GM23338 (cell line): Measurements from ENCODE around the gene ARHGEF16. TPM values are rescaled to one million over a fixed set of nuclear protein-coding genes. Genes with fewer than 3 reads are reported as not detected.

Source experiments
- ATAC-seq: fragments of 200-7000 bp; cut with Tn5 transposase; 3 replicates; pipeline ENCODE4 v1.9.1; 2020
- DNase-seq: peaks from one replicate; pipeline ENCODE4 v3.0.0-alpha.2; 2015; ENCODE audit warnings: low spot score
- H2AFZ ChIP-seq: fragments of 200-600 bp; sonication (generic); 2 replicates; pipeline ENCODE4 v1.8.0; 2016; ENCODE audit warnings: antibody characterized with exemption, mild to moderate bottlenecking, moderate library complexity
- H3F3A ChIP-seq: fragments of 200-600 bp; sonication (generic); replicated peaks from 2 replicates; pipeline ENCODE4 v1.8.0; 2017; ENCODE audit warnings: antibody characterized with exemption, mixed run types, low read depth
- H3K27ac ChIP-seq: fragments of 200-600 bp; sonication (generic); 2 replicates; pipeline ENCODE4 v1.6.1; 2016; ENCODE audit warnings: low read depth
- H3K27me3 ChIP-seq: fragments of 200-600 bp; sonication (generic); 2 replicates; pipeline ENCODE4 v1.8.0; 2016; ENCODE audit warnings: mild to moderate bottlenecking, mixed run types, moderate library complexity; ENCODE audit not compliant: insufficient read depth
- H3K36me3 ChIP-seq: fragments of 200-600 bp; sonication (generic); 2 replicates; pipeline ENCODE4 v1.8.0; 2016; ENCODE audit warnings: mild to moderate bottlenecking; ENCODE audit not compliant: insufficient read depth
- H3K4me1 ChIP-seq: fragments of 200-600 bp; sonication (generic); 2 replicates; pipeline ENCODE4 v1.8.0; 2016; ENCODE audit warnings: mild to moderate bottlenecking, moderate library complexity; ENCODE audit not compliant: insufficient read depth
- H3K4me2 ChIP-seq: fragments of 200-600 bp; sonication (generic); 2 replicates; pipeline ENCODE4 v1.7.1; 2017; ENCODE audit warnings: mixed run types
- H3K4me3 ChIP-seq: fragments of 200-600 bp; sonication (generic); 2 replicates; pipeline ENCODE4 v1.6.1; 2016; ENCODE audit warnings: mixed run types
- H3K79me2 ChIP-seq: fragments of 200-600 bp; sonication (generic); replicated peaks from 2 replicates; pipeline ENCODE4 v1.8.0; 2017; ENCODE audit warnings: mild to moderate bottlenecking; ENCODE audit not compliant: insufficient read depth
- H3K9me2 ChIP-seq: fragments of 200-600 bp; sonication (generic); 2 replicates; pipeline ENCODE4 v1.8.0; 2017; ENCODE audit not compliant: insufficient read depth
- H4K20me1 ChIP-seq: fragments of 200-600 bp; sonication (generic); replicated peaks from 2 replicates; pipeline ENCODE4 v1.8.0; 2017; ENCODE audit warnings: mild to moderate bottlenecking; ENCODE audit not compliant: insufficient read depth
- H3K27ac Mint-ChIP-seq: 2 replicates; pipeline ENCODE4 v1.8.0; 2020; ENCODE audit warnings: inconsistent platforms, mild to moderate bottlenecking, moderate library complexity, mixed read lengths
- H3K27me3 Mint-ChIP-seq: 3 replicates; pipeline ENCODE4 v1.8.0; 2022; ENCODE audit warnings: low read depth, mild to moderate bottlenecking, moderate library complexity, mixed read lengths, inconsistent platforms; ENCODE audit not compliant: insufficient read depth, poor library complexity
- H3K36me3 Mint-ChIP-seq: 3 replicates; pipeline ENCODE4 v1.8.0; 2021; ENCODE audit warnings: low read depth, mild to moderate bottlenecking, inconsistent platforms, moderate library complexity, mixed read lengths
- H3K4me1 Mint-ChIP-seq: 3 replicates; pipeline ENCODE4 v1.8.0; 2020; ENCODE audit warnings: mild to moderate bottlenecking, inconsistent platforms, mixed read lengths
- H3K4me3 Mint-ChIP-seq: 3 replicates; pipeline ENCODE4 v1.8.0; 2021; ENCODE audit warnings: moderate library complexity, mild to moderate bottlenecking, inconsistent platforms, mixed read lengths
- H3K9me3 Mint-ChIP-seq: 3 replicates; pipeline ENCODE4 v1.8.0; 2020; ENCODE audit warnings: moderate library complexity, mild to moderate bottlenecking, inconsistent platforms, mixed read lengths
- CREB1 ChIP-seq: fragments of 250-450 bp; sonication (Bioruptor Pico); IDR thresholded peaks from 2 replicates; pipeline ENCODE4 v1.5.0; 2020; ENCODE audit warnings: low read depth, mild to moderate bottlenecking, moderate library complexity
- EZH2 ChIP-seq: fragments of 200-600 bp; sonication (generic); IDR thresholded peaks from one replicate; pipeline ENCODE4 v1.8.0; 2017; ENCODE audit warnings: antibody characterized with exemption, mild to moderate bottlenecking, low read depth; ENCODE audit not compliant: unreplicated experiment
- EZH2phosphoT487 ChIP-seq: fragments of 200-600 bp; sonication (generic); IDR thresholded peaks from one replicate; pipeline ENCODE4 v1.8.1; 2018; ENCODE audit warnings: antibody characterized with exemption; ENCODE audit not compliant: unreplicated experiment
- JUNB ChIP-seq: IDR thresholded peaks from one replicate; pipeline ENCODE4 v1.6.1; 2016; ENCODE audit warnings: antibody characterized with exemption; ENCODE audit not compliant: unreplicated experiment
- NANOG ChIP-seq: IDR thresholded peaks from 2 replicates; pipeline ENCODE4 v1.6.1; 2016; ENCODE audit warnings: antibody characterized with exemption, borderline replicate concordance
- POLR2AphosphoS5 ChIP-seq: IDR thresholded peaks from 2 replicates; pipeline ENCODE4 v1.6.1; 2016; ENCODE audit warnings: antibody characterized with exemption, low read depth
- STAT1 ChIP-seq: IDR thresholded peaks from one replicate; pipeline ENCODE4 v1.6.1; 2016; ENCODE audit warnings: antibody characterized with exemption; ENCODE audit not compliant: unreplicated experiment
- ZNF114 ChIP-seq: fragments of 250-450 bp; sonication (Bioruptor Pico); IDR thresholded peaks from 2 replicates; pipeline ENCODE4 v1.5.0; 2020; ENCODE audit warnings: mild to moderate bottlenecking, moderate library complexity
- ZNF331 ChIP-seq: fragments of 250-450 bp; sonication (Bioruptor Pico); IDR thresholded peaks from 2 replicates; pipeline ENCODE4 v1.5.0; 2020; ENCODE audit warnings: low read depth, mild to moderate bottlenecking, moderate library complexity
- polyA plus RNA-seq: library from polyadenylated mRNA; unstranded; fragments of >200 nt; fragmentation: Nextera tagmentation; extraction: Ambion mirVana; gene quantifications from 2 replicates; pipeline ENCODE4 v1.2.1, GENCODE V29; 2016
- total RNA-seq: library from RNA; depleted of rRNA; stranded (reverse); fragments of >200 nt; shearing (Covaris generic); gene quantifications from 2 replicates; pipeline ENCODE4 v1.2.3, GENCODE V29; 2014
- TF ChIP-seq, protein P1 (sequence below), 2 experiments: fragments of 200-600 bp in 1 of 2; sonication (generic) in 1 of 2; conservative IDR thresholded peaks; 2 replicates each; pipeline versions ENCODE4 v1.5.1 to v1.6.1; 2016 to 2017; ENCODE audit warnings: antibody characterized with exemption in 2 of 2, low read depth in 2 of 2, mild to moderate bottlenecking in 2 of 2, moderate library complexity in 1 of 2
- TF ChIP-seq, protein P2 (sequence below): IDR thresholded peaks from 2 replicates; pipeline ENCODE4 v1.6.1; 2016; ENCODE audit warnings: antibody characterized with exemption
- TF ChIP-seq, protein P3 (sequence below): fragments of 250-450 bp; sonication (Bioruptor Pico); IDR thresholded peaks from 2 replicates; pipeline ENCODE4 v1.5.0; 2020; ENCODE audit warnings: mild to moderate bottlenecking, moderate library complexity
- TF ChIP-seq, protein P4 (sequence below): IDR thresholded peaks from one replicate; pipeline ENCODE4 v1.6.1; 2018; ENCODE audit warnings: antibody characterized with exemption; ENCODE audit not compliant: unreplicated experiment

The ARHGEF16 gene
- total and polyA plus RNA-seq, 2 experiments from 2014 or later: 12.2 to 29.3 TPM

DNA sequence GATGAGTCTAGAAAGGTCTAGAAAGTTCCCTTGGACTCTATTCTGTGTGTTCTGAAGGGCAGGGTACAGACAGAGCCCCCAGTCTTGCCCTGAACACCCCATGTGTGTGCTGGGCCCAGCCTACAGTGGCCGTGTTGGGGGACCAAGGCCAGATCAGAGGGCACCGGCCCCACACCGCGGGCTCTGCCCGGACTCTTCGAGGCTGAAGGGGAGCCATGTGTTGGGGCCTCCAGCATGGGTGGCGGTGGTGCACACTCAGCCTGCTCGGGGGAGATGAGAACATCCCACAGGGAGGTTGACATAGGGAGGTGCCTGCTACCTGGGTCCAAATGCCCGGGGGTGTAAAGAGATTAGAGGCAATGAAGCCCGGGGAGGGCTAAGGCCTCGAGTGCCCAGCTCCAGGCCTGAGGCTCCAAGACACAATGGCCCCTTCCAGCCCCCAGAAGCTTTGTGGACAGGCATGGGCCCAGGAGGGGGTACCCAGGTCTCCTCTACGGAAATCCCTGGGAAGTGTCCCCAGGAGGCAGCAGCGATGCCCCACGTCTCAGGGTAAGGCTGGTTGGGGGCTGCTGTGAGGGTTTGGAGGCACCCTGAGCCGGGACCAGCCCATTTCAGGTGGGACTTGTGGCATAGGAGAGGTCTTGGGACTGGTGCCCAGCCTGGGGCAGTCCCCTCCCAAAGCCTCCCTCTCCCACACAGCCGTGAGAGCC lies 12.1 kb downstream of the ARHGEF16 start:
- H3K27ac Mint-ChIP-seq: no peak overlapping the region
- Histone ChIP-seq H3K4me3 (no peak overlapping the region), H3K27me3 (no peaks in the 10 kb centered on the region), H3K36me3 (no peaks in the 10 kb centered on the region), H4K20me1 (no peaks in the 10 kb centered on the region), H3K27ac (no peak overlapping the region), H3K4me1 (peaks cover 5% of the 10 kb centered on the region; the same call in 1 of the 2 replicates), H3K79me2 (no peaks in the 10 kb centered on the region), H3K4me2 (no peak overlapping the region), H3K9me2 (no peaks in the 10 kb centered on the region), H2AFZ (no peak overlapping the region), H3F3A (no peaks in the 10 kb centered on the region)
- TF ChIP-seq NANOG (no peak), ZNF331 (CRISPR knock-in tag) (no peak), CREB1 (CRISPR knock-in tag) (no peak), EZH2phosphoT487 (no peak), STAT1 (no peak), POLR2AphosphoS5 (no peak), ZNF114 (CRISPR knock-in tag) (no peak), JUNB (no peak), EZH2 (no peak)
- TF ChIP-seq, protein P1, sequence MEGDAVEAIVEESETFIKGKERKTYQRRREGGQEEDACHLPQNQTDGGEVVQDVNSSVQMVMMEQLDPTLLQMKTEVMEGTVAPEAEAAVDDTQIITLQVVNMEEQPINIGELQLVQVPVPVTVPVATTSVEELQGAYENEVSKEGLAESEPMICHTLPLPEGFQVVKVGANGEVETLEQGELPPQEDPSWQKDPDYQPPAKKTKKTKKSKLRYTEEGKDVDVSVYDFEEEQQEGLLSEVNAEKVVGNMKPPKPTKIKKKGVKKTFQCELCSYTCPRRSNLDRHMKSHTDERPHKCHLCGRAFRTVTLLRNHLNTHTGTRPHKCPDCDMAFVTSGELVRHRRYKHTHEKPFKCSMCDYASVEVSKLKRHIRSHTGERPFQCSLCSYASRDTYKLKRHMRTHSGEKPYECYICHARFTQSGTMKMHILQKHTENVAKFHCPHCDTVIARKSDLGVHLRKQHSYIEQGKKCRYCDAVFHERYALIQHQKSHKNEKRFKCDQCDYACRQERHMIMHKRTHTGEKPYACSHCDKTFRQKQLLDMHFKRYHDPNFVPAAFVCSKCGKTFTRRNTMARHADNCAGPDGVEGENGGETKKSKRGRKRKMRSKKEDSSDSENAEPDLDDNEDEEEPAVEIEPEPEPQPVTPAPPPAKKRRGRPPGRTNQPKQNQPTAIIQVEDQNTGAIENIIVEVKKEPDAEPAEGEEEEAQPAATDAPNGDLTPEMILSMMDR (conservative IDR thresholded peaks at IDR 0.05; ENCODE audit: low read depth in 2 of 2): no peak
- TF ChIP-seq, protein P2, sequence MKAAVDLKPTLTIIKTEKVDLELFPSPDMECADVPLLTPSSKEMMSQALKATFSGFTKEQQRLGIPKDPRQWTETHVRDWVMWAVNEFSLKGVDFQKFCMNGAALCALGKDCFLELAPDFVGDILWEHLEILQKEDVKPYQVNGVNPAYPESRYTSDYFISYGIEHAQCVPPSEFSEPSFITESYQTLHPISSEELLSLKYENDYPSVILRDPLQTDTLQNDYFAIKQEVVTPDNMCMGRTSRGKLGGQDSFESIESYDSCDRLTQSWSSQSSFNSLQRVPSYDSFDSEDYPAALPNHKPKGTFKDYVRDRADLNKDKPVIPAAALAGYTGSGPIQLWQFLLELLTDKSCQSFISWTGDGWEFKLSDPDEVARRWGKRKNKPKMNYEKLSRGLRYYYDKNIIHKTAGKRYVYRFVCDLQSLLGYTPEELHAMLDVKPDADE: no peak
- TF ChIP-seq, protein P3, sequence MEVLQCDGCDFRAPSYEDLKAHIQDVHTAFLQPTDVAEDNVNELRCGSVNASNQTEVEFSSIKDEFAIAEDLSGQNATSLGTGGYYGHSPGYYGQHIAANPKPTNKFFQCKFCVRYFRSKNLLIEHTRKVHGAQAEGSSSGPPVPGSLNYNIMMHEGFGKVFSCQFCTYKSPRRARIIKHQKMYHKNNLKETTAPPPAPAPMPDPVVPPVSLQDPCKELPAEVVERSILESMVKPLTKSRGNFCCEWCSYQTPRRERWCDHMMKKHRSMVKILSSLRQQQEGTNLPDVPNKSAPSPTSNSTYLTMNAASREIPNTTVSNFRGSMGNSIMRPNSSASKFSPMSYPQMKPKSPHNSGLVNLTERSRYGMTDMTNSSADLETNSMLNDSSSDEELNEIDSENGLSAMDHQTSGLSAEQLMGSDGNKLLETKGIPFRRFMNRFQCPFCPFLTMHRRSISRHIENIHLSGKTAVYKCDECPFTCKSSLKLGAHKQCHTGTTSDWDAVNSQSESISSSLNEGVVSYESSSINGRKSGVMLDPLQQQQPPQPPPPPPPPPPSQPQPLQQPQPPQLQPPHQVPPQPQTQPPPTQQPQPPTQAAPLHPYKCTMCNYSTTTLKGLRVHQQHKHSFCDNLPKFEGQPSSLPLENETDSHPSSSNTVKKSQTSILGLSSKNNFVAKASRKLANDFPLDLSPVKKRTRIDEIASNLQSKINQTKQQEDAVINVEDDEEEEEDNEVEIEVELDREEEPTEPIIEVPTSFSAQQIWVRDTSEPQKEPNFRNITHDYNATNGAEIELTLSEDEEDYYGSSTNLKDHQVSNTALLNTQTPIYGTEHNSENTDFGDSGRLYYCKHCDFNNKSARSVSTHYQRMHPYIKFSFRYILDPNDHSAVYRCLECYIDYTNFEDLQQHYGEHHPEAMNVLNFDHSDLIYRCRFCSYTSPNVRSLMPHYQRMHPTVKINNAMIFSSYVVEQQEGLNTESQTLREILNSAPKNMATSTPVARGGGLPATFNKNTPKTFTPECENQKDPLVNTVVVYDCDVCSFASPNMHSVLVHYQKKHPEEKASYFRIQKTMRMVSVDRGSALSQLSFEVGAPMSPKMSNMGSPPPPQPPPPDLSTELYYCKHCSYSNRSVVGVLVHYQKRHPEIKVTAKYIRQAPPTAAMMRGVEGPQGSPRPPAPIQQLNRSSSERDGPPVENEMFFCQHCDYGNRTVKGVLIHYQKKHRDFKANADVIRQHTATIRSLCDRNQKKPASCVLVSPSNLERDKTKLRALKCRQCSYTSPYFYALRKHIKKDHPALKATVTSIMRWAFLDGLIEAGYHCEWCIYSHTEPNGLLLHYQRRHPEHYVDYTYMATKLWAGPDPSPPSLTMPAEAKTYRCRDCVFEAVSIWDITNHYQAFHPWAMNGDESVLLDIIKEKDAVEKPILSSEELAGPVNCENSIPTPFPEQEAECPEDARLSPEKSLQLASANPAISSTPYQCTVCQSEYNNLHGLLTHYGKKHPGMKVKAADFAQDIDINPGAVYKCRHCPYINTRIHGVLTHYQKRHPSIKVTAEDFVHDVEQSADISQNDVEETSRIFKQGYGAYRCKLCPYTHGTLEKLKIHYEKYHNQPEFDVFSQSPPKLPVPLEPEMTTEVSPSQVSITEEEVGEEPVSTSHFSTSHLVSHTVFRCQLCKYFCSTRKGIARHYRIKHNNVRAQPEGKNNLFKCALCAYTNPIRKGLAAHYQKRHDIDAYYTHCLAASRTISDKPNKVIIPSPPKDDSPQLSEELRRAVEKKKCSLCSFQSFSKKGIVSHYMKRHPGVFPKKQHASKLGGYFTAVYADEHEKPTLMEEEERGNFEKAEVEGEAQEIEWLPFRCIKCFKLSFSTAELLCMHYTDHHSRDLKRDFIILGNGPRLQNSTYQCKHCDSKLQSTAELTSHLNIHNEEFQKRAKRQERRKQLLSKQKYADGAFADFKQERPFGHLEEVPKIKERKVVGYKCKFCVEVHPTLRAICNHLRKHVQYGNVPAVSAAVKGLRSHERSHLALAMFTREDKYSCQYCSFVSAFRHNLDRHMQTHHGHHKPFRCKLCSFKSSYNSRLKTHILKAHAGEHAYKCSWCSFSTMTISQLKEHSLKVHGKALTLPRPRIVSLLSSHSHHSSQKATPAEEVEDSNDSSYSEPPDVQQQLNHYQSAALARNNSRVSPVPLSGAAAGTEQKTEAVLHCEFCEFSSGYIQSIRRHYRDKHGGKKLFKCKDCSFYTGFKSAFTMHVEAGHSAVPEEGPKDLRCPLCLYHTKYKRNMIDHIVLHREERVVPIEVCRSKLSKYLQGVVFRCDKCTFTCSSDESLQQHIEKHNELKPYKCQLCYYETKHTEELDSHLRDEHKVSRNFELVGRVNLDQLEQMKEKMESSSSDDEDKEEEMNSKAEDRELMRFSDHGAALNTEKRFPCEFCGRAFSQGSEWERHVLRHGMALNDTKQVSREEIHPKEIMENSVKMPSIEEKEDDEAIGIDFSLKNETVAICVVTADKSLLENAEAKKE (CRISPR knock-in tag): no peak
- TF ChIP-seq, protein P4, sequence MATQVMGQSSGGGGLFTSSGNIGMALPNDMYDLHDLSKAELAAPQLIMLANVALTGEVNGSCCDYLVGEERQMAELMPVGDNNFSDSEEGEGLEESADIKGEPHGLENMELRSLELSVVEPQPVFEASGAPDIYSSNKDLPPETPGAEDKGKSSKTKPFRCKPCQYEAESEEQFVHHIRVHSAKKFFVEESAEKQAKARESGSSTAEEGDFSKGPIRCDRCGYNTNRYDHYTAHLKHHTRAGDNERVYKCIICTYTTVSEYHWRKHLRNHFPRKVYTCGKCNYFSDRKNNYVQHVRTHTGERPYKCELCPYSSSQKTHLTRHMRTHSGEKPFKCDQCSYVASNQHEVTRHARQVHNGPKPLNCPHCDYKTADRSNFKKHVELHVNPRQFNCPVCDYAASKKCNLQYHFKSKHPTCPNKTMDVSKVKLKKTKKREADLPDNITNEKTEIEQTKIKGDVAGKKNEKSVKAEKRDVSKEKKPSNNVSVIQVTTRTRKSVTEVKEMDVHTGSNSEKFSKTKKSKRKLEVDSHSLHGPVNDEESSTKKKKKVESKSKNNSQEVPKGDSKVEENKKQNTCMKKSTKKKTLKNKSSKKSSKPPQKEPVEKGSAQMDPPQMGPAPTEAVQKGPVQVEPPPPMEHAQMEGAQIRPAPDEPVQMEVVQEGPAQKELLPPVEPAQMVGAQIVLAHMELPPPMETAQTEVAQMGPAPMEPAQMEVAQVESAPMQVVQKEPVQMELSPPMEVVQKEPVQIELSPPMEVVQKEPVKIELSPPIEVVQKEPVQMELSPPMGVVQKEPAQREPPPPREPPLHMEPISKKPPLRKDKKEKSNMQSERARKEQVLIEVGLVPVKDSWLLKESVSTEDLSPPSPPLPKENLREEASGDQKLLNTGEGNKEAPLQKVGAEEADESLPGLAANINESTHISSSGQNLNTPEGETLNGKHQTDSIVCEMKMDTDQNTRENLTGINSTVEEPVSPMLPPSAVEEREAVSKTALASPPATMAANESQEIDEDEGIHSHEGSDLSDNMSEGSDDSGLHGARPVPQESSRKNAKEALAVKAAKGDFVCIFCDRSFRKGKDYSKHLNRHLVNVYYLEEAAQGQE: no peak
- ATAC-seq (no peak), DNase-seq (no peak)
- peaks cover 7% of the 10 kb centered on the region for H3K27me3 Mint-ChIP-seq
- H3K36me3 Mint-ChIP-seq: peaks cover 6% of the 10 kb centered on the region; the same call in 2 of the 3 replicates
- no peaks in the 10 kb centered on the region for H3K9me3 Mint-ChIP-seq
- peaks cover 11% of the 10 kb centered on the region for H3K4me1 Mint-ChIP-seq
- H3K4me3 Mint-ChIP-seq: no peak overlapping the region
